HCT116 (cell line): ENCODE results near the gene GFPT2. TPM values are rescaled to one million over a fixed set of nuclear protein-coding genes. Genes with fewer than 3 reads are reported as not detected.

Source experiments
- ATAC-seq: fragments of 200-7000 bp; cut with Tn5 transposase; 2 replicates; pipeline ENCODE4 v1.9.1; 2020; ENCODE audit warnings: mild to moderate bottlenecking, moderate library complexity
- BruUV-seq: library from RNA; stranded (reverse); fragments of 400-500 nt; replicated peaks from 2 replicates; lab custom pipeline; 2021; lab: Mats Ljungman, UMichigan
- CTCF ChIA-PET: fragments of 300-600 bp; sonication (Branson Sonifier 250); formaldehyde crosslinking; loops from one replicate; lab custom pipeline; 2021; ENCODE audit warnings: antibody characterized with exemption; lab: Charles Lee
- POLR2A ChIA-PET: fragments of 300-600, 350-600 bp; sonication (Branson Sonifier 250); formaldehyde crosslinking; loops from one replicate; lab custom pipeline; 2021; ENCODE audit warnings: antibody characterized with exemption; lab: Charles Lee
- RAD21 ChIA-PET, 2 experiments: fragments of 300-600 bp; sonication (Branson Sonifier 250); formaldehyde crosslinking; loops; one replicate each; lab custom pipeline; 2023; ENCODE audit warnings: low total read pairs in 2 of 2; ENCODE audit not compliant: uncharacterized antibody in 2 of 2, unreplicated experiment in 2 of 2, low non-redundant PET in 1 of 2; lab: Charles Lee
- DNase-seq: peaks from one replicate; pipeline ENCODE4 v3.0.0-alpha.2; 2010; ENCODE audit warnings: low read depth, low spot score
- H2AFZ ChIP-seq: fragments of 200-600 bp; shearing (Covaris generic), sonication (generic); 2 replicates; pipeline ENCODE4 v1.6.1; 2017; ENCODE audit warnings: low read depth, mixed run types, mixed read lengths, antibody characterized with exemption, low read length; ENCODE audit not compliant: poor library complexity, severe bottlenecking
- H3K27ac ChIP-seq: 2 replicates; pipeline ENCODE4 v1.5.1; 2012; ENCODE audit warnings: low read depth, low read length
- H3K27me3 ChIP-seq: fragments of 200-600 bp; sonication (generic); 2 replicates; pipeline ENCODE4 v1.6.1; 2016; ENCODE audit warnings: mixed run types, low read length, mixed read lengths; ENCODE audit not compliant: insufficient read depth
- H3K36me3 ChIP-seq, 2 experiments: fragments of 200-500 bp in 1 of 2; fragments of 200-600 bp in 1 of 2; sonication (Bioruptor generic) in 1 of 2; sonication (generic) in 1 of 2; 2 replicates each; pipeline versions ENCODE4 v1.5.1 to v1.6.1; 2014 to 2016; ENCODE audit warnings: low read length in 2 of 2, inconsistent platforms in 1 of 2, mixed read lengths in 1 of 2, mixed run types in 1 of 2; ENCODE audit not compliant: insufficient read depth in 2 of 2, control insufficient read depth in 1 of 2
- H3K4me1 ChIP-seq, 2 experiments: fragments of 200-600 bp in 1 of 2; sonication (generic) in 1 of 2; 2 replicates each; pipeline versions ENCODE4 v1.5.1 to v1.6.1; 2012 to 2017; ENCODE audit warnings: low read length in 2 of 2, inconsistent platforms in 1 of 2, mild to moderate bottlenecking in 1 of 2, mixed read lengths in 1 of 2, mixed run types in 1 of 2, moderate library complexity in 1 of 2; ENCODE audit not compliant: insufficient read depth in 2 of 2, control insufficient read depth in 1 of 2
- H3K4me2 ChIP-seq: fragments of 200-600 bp; sonication (generic); 2 replicates; pipeline ENCODE4 v1.6.1; 2017; ENCODE audit warnings: mixed run types, low read length, mixed read lengths
- H3K4me3 ChIP-seq, 2 experiments: fragments of 200-600 bp in 1 of 2; sonication (generic) in 1 of 2; replicated peaks in 1 of 2; 2 replicates each; pipeline ENCODE4 v1.5.1; 2011 to 2016; ENCODE audit warnings: low read length in 2 of 2, control low read depth in 1 of 2, low read depth in 1 of 2, mild to moderate bottlenecking in 1 of 2, mixed read lengths in 1 of 2, mixed run types in 1 of 2
- H3K79me2 ChIP-seq: fragments of 200-600 bp; sonication (generic); 2 replicates; pipeline ENCODE4 v1.6.1; 2017; ENCODE audit warnings: mild to moderate bottlenecking, mixed run types, low read length, moderate library complexity, mixed read lengths; ENCODE audit not compliant: insufficient read depth
- H3K9ac ChIP-seq: fragments of 200-600 bp; sonication (generic); 2 replicates; pipeline ENCODE4 v1.6.1; 2016; ENCODE audit warnings: low read length, mixed read lengths
- H3K9me2 ChIP-seq: fragments of 200-600 bp; sonication (generic), shearing (Covaris generic); 2 replicates; pipeline ENCODE4 v1.6.1; 2017; ENCODE audit warnings: mixed run types, mild to moderate bottlenecking, moderate library complexity; ENCODE audit not compliant: insufficient read depth
- H3K9me3 ChIP-seq, 2 experiments: fragments of 200-500 bp in 1 of 2; fragments of 200-600 bp in 1 of 2; sonication (Bioruptor generic) in 1 of 2; sonication (generic) in 1 of 2; 2 replicates each; pipeline ENCODE4 v1.6.1; 2014 to 2017; ENCODE audit warnings: low read length in 2 of 2, mixed read lengths in 2 of 2, inconsistent platforms in 1 of 2, low read depth in 1 of 2, mild to moderate bottlenecking in 1 of 2, mixed run types in 1 of 2, moderate library complexity in 1 of 2; ENCODE audit not compliant: control insufficient read depth in 1 of 2, insufficient read depth in 1 of 2
- H4K20me1 ChIP-seq: fragments of 200-600 bp; sonication (generic), shearing (Covaris generic); 2 replicates; pipeline ENCODE4 v1.6.1; 2017; ENCODE audit warnings: mixed run types, mild to moderate bottlenecking, moderate library complexity; ENCODE audit not compliant: insufficient read depth
- CBX3 ChIP-seq: IDR thresholded peaks from 2 replicates; pipeline ENCODE4 v1.6.1; 2012; ENCODE audit warnings: low read depth
- CTCF ChIP-seq, 3 experiments: fragments of 200-600 bp in 1 of 3; sonication (generic) in 1 of 3; IDR thresholded peaks in 2 of 3; conservative IDR thresholded peaks in 1 of 3; 2 replicates each; pipeline ENCODE4 v1.5.1; 2012 to 2017; ENCODE audit warnings: low read depth in 2 of 3, low read length in 2 of 3, antibody characterized with exemption in 1 of 3, borderline replicate concordance in 1 of 3, control low read depth in 1 of 3, mild to moderate bottlenecking in 1 of 3, mixed read lengths in 1 of 3, mixed run types in 1 of 3, moderate library complexity in 1 of 3; ENCODE audit not compliant: insufficient read depth in 1 of 3
- JUND ChIP-seq: IDR thresholded peaks from 2 replicates; pipeline ENCODE4 v1.6.1; 2012
- REST ChIP-seq: IDR thresholded peaks from 2 replicates; pipeline ENCODE4 v1.6.1; 2012; ENCODE audit warnings: low read depth
- SIN3A ChIP-seq: IDR thresholded peaks from 2 replicates; pipeline ENCODE4 v1.6.1; 2012; ENCODE audit warnings: low read depth
- SRF ChIP-seq: IDR thresholded peaks from 2 replicates; pipeline ENCODE4 v1.6.1; 2012; ENCODE audit warnings: low read depth
- ZBTB33 ChIP-seq: IDR thresholded peaks from 2 replicates; pipeline ENCODE4 v1.6.1; 2011; ENCODE audit warnings: mild to moderate bottlenecking, low read length, moderate library complexity; ENCODE audit not compliant: insufficient replicate concordance; ENCODE audit errors: extremely low read depth
- ZFX ChIP-seq: fragments of 450-650 bp; IDR thresholded peaks from 2 replicates; pipeline ENCODE4 v1.6.1; 2017
- intact Hi-C: fragments of 100-400 bp; cut with micrococcal nuclease; formaldehyde crosslinking; loops from 2 replicates; pipeline ENCODE4 v1.10.0; 2022
- total RNA-seq: library from RNA; stranded (reverse); gene quantifications from one replicate; pipeline ENCODE4 v1.2.1, GENCODE V29; 2021; ENCODE audit not compliant: unreplicated experiment

Gene GFPT2
- total RNA-seq, 1 experiment from 2014 or later: 16.1 TPM

GRCh38 chr5:180375955-180376354, 22.8 kb upstream of the GFPT2 start:
- BruUV-seq: no TSS peak

More at GRCh38 chr5:180375955-180376354, 22.8 kb upstream of the GFPT2 start:
- no peak overlapping the region for H2AFZ ChIP-seq
- ChIA-PET POLR2A (no interaction called here), CTCF (no interaction called here), RAD21 (no interaction called here)
- no peak overlapping the region for H3K4me3 ChIP-seq
- ATAC-seq (no peak), DNase-seq (no peak)
- H3K4me2 ChIP-seq: no peak overlapping the region
- no peaks in the 10 kb centered on the region for H3K36me3 ChIP-seq
- intact Hi-C loops: no loop called here
- H3K4me1 ChIP-seq: no peaks in the 10 kb centered on the region
- H3K9ac ChIP-seq: no peak overlapping the region
- H4K20me1 ChIP-seq: no peaks in the 10 kb centered on the region
- no peaks in the 10 kb centered on the region for H3K9me3 ChIP-seq
- no peak for TF ChIP-seq ZFX
- TF ChIP-seq REST: no peak
- TF ChIP-seq SIN3A: no peak
- TF ChIP-seq ZBTB33: no peak
- TF ChIP-seq CBX3: no peak
- no peak for TF ChIP-seq JUND
- TF ChIP-seq SRF: no peak
- TF ChIP-seq CTCF (IDR thresholded peaks at IDR 0.05 in 2 of 3, conservative IDR thresholded peaks at IDR 0.05 in 1 of 3; ENCODE audit: borderline replicate concordance in 1 of 3, insufficient read depth in 1 of 3, low read depth in 2 of 3, low read length in 2 of 3): no peak
- no peaks in the 10 kb centered on the region for H3K27me3 ChIP-seq
- H3K27ac ChIP-seq: no peak overlapping the region
- H3K9me2 ChIP-seq: no peaks in the 10 kb centered on the region
- no peaks in the 10 kb centered on the region for H3K79me2 ChIP-seq
